Measurements from ENCODE around the gene PLXND1.
A peak's percentile ranks its signal among the peaks of the same experiment; 100 is the strongest.

The PLXND1 gene

DNA sequence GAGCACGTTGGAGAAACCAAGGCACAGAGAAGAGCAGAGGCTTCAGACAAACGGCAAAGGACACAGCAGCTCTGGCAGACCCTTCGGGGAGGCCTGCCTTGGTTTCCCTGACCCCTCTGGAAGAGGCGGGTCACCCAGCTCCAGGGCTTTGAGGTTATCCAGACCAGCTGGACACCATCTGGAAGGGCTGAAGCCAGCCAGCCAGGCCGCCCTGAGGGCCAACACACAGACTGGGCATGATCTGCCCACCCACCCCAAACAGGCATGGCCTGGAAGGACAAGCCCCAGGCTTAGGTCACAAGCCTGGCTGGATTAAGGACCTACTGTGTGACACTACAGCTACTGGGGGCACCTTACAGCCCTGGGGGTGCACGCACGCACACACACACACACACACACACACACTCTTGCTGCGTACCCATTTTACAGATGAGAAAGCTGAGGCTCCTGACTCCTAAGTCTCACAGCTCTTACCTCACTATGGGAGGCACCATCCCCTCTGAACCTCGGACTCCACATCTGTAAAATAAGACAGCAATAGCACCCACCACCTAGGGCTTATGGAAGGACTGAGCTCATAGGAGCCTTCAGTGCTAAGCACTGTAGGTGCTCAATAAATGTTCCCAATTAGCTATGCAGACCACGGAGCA lies 10.8 kb downstream of the PLXND1 start:
- no peak for DNase-seq (ENCODE audit: low read depth)
- TF ChIP-seq, protein P1, sequence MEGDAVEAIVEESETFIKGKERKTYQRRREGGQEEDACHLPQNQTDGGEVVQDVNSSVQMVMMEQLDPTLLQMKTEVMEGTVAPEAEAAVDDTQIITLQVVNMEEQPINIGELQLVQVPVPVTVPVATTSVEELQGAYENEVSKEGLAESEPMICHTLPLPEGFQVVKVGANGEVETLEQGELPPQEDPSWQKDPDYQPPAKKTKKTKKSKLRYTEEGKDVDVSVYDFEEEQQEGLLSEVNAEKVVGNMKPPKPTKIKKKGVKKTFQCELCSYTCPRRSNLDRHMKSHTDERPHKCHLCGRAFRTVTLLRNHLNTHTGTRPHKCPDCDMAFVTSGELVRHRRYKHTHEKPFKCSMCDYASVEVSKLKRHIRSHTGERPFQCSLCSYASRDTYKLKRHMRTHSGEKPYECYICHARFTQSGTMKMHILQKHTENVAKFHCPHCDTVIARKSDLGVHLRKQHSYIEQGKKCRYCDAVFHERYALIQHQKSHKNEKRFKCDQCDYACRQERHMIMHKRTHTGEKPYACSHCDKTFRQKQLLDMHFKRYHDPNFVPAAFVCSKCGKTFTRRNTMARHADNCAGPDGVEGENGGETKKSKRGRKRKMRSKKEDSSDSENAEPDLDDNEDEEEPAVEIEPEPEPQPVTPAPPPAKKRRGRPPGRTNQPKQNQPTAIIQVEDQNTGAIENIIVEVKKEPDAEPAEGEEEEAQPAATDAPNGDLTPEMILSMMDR (IDR thresholded peaks at IDR 0.05; ENCODE audit: control insufficient read depth, extremely low read depth, insufficient read depth) = no peak
- H3K4me3 ChIP-seq (ENCODE audit: low read depth, low read length) = no peak overlapping the region

DNA sequence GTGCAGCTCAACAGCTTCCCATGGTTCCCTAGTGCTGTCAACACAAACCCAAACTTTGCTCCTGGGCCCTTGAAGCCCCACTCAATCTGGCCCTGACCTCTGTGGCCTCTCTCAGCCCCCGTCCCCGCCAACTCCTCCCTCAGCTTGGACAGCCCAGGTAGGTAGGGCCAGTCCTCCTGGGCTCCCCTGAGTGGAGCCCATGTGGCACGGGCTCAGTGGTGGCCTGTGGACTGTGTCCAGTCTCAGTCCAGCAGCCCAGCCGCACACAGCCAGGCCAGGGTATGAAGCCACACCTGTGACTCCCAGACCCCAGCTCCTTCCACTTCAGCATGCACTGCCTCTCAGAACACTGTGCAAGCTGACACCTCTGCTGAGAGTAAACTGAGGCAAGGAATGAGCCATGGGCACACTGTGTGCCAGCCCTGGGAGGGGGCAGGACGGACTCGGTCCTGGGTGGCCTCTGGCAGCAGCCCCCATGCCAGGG lies 11.5 kb downstream of the PLXND1 start:
- no peak overlapping the region for H3K4me3 ChIP-seq (ENCODE audit: low read depth, low read length)
- TF ChIP-seq, protein P1 (IDR thresholded peaks at IDR 0.05; ENCODE audit: control insufficient read depth, extremely low read depth, insufficient read depth) = no peak
- no peak for DNase-seq (ENCODE audit: low read depth)

DNA sequence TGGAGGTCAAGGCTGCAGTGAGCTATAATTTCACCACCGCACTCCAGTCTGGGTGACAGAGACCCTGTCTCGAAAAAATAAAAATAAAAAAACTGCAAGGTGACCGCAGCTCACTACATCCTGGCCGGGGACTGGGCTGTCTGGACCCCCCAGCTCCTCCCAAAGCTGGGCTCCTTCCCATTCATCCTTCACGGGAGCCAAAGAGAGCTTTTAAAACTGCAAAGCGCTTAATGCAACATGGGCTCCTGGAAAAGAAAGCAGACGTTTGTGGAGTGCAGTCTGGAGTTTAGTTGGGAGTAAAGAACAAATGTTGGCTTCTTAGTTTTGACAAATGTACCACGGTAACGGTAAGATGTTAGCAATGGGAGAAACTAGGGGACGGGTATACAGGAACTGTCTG lies 12.1 kb downstream of the PLXND1 start:
- TF ChIP-seq, protein P1 (IDR thresholded peaks at IDR 0.05; ENCODE audit: control insufficient read depth, extremely low read depth, insufficient read depth) = no peak
- DNase-seq (ENCODE audit: low read depth) = no peak
- no peak overlapping the region for H3K4me3 ChIP-seq (ENCODE audit: low read depth, low read length)

DNA sequence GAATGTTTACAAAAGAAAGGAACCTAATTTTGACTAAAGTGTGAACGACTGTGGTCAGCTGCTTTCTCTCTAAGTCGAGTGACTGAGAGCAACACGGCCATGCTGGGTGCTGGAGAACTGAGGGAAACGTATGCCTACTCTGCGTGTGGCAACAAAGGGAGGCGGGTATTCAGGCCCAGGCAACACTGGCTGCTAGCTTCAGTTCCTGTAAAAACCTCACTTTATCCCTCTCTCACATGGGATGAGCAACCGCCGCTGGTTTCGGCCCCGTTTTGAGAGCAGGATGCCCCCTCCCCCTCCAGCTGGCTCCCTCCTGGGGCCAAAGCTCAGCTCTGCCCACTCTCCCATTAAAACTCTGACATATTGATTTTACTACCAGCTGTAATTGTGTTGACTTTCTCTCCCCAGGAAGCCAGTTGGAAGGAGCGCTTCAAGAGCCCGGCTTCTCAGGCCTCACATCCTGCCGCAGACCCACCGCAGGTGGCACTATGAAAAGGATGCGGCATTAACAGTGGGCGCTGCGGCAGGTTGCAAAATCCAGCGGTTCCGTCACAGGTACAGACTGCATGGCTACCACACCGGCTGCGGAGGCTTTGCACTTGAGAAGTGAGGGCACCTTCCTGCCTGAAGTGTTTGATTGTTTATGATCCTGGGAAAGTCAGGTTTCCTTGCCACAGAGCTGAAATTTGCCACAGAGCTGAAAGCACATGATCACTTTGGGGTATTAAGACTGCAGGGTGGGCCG lies 12.7 kb downstream of the PLXND1 start:
- DNase-seq (ENCODE audit: low read depth) = no peak
- H3K4me3 ChIP-seq (ENCODE audit: low read depth, low read length) = no peak overlapping the region
- TF ChIP-seq, protein P1 (IDR thresholded peaks at IDR 0.05; ENCODE audit: control insufficient read depth, extremely low read depth, insufficient read depth) = no peak

DNA sequence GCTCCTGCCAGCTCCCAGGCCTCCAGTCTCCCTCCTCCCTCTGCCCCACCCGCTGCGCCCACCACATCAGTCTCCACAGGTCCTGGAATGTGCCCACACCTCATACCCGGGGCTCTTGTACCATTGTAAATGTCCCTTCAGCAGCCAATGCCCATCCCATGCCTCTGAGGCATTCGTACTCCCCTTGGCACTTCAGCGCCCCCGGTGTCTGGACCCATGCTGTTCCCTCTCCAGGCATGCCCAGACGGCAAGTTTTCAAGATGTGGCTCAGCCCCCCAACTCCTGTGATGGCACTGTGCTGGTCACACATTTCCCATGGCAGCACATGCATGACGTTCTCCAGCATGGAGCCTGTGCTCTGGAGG lies 13.3 kb downstream of the PLXND1 start:
- TF ChIP-seq, protein P1 (IDR thresholded peaks at IDR 0.05; ENCODE audit: control insufficient read depth, extremely low read depth, insufficient read depth) = peak; percentile 17; the same call in 1 of the 2 replicates
- DNase-seq (ENCODE audit: low read depth) = no peak
- no peak overlapping the region for H3K4me3 ChIP-seq (ENCODE audit: low read depth, low read length)

DNA sequence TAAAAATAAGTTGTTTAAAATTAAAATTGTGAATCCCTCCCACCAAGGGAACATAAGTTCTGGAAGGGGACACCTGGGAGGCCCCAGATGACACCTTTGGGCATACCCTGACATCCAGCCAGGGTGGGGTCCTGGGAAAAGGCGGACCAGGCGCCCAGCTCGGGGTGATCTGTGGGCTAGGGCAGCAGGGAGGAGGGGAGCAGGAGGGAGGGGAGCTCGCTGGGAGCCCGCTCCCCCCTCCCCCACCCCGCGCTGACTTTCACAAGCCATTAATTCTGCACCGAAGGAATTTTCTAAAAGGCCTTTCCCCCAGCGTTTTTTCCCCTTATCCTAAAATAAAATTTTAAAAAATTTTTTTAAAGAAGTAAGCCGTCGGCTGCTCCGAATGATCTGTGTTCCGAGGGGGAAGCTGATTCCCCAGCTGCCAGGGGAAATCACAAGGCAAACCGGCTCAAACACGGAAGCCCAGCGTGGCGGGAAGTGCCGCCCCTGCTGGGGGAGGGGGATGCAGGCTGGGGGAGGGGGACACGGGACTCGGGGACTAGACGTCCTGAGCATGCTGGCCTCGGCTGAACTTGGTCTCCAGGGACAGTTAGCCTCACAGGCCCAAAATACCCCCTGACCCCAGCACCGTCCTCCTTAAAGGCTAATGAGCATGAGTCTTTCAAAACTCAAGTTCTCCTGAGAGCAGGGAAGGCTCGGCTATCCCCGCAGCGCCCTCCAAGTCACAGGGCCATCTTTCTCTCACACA lies 13.9 kb downstream of the PLXND1 start:
- H3K4me3 ChIP-seq (ENCODE audit: low read depth, low read length) = no peak overlapping the region
- no peak for DNase-seq (ENCODE audit: low read depth)
- TF ChIP-seq, protein P1 (IDR thresholded peaks at IDR 0.05; ENCODE audit: control insufficient read depth, extremely low read depth, insufficient read depth) = no peak
